ENCODE data around the gene PTH2. TPM values are rescaled to one million over a fixed set of nuclear protein-coding genes. Genes with fewer than 3 reads are reported as not detected.

Gene PTH2
- total RNA-seq, 4 donors from 2014 or later: not detected

- H3K4me3 ChIP-seq (replicated peaks in 1 of 3): no peak overlapping the region
- H3K9me3 ChIP-seq: no peaks in the 10 kb centered on the region
- H3K4me1 ChIP-seq: peaks cover 8 to 9% of the 10 kb centered on the region in 2 donors
- peaks cover 47% of the 10 kb centered on the region for H3K27me3 ChIP-seq
- H3K36me3 ChIP-seq: no peaks in the 10 kb centered on the region
- intact Hi-C loops (cut with DNase I): no loop called here
- no peak overlapping the region for H3K27ac ChIP-seq
- TF ChIP-seq CTCF (IDR thresholded peaks at IDR 0.05) (no peak), POLR2A (IDR thresholded peaks at IDR 0.05) (no peak)
- WGBS, 2 donors: 49 to 59% methylated on average over 17 to 25 of the region's 29 CpGs
- no peak for DNase-seq
Measured at GRCh38 chr19:49431330-49431749, 8.1 kb upstream of the PTH2 start.

- intact Hi-C loops (cut with DNase I): no loop called here
- H3K27ac ChIP-seq: no peak overlapping the region
- 59 to 63% methylated on average over 11 to 28 of the region's 28 CpGs for whole genome bisulfite sequencing, 2 donors
- peaks cover 53% of the 10 kb centered on the region for H3K27me3 ChIP-seq
- TF ChIP-seq POLR2A (IDR thresholded peaks at IDR 0.05) (no peak), CTCF (IDR thresholded peaks at IDR 0.05) (no peak)
- peaks cover 8 to 9% of the 10 kb centered on the region in 2 donors for H3K4me1 ChIP-seq
- no peak for DNase-seq
- H3K36me3 ChIP-seq: no peaks in the 10 kb centered on the region
- no peak overlapping the region for H3K4me3 ChIP-seq (replicated peaks in 1 of 3)
- H3K9me3 ChIP-seq: no peaks in the 10 kb centered on the region
Measured at GRCh38 chr19:49430678-49431329, 7.6 kb upstream of the PTH2 start.

GRCh38 chr19:49430172-49430677 is 7.0 kb upstream of the PTH2 start:
- peaks cover 8 to 9% of the 10 kb centered on the region in 2 donors for H3K4me1 ChIP-seq
- TF ChIP-seq POLR2A (IDR thresholded peaks at IDR 0.05): no peak
- TF ChIP-seq CTCF (IDR thresholded peaks at IDR 0.05): no peak
- DNase-seq: no peak
- H3K9me3 ChIP-seq: no peaks in the 10 kb centered on the region
- intact Hi-C loops (cut with DNase I): no loop called here
- H3K27me3 ChIP-seq: peaks cover 59% of the 10 kb centered on the region
- H3K4me3 ChIP-seq (replicated peaks in 1 of 3): no peak overlapping the region
- no peaks in the 10 kb centered on the region for H3K36me3 ChIP-seq
- H3K27ac ChIP-seq: no peak overlapping the region
- WGBS, 2 donors: 61 to 63% methylated on average over 8 to 9 of the region's 9 CpGs

GRCh38 chr19:49428547-49429451 is 5.6 kb upstream of the PTH2 start:
- Histone ChIP-seq H3K27ac (no peak overlapping the region), H3K36me3 (no peaks in the 10 kb centered on the region), H3K9me3 (no peaks in the 10 kb centered on the region), H3K4me1 (peaks cover 8 to 9% of the 10 kb centered on the region in 2 donors), H3K27me3 (peaks cover 62% of the 10 kb centered on the region), H3K4me3 (replicated peaks in 1 of 3) (no peak overlapping the region)
- intact Hi-C loops (cut with DNase I): no loop called here
- TF ChIP-seq POLR2A (IDR thresholded peaks at IDR 0.05) (no peak), CTCF (IDR thresholded peaks at IDR 0.05) (no peak)
- 10 to 20% methylated on average over 13 to 19 of the region's 29 CpGs for WGBS, 2 donors
- no peak for DNase-seq

All from thyroid gland (tissue), 4 donors.